ENCODE results near the gene DOCK11. TPM values are rescaled to one million over a fixed set of nuclear protein-coding genes. Genes with fewer than 3 reads are reported as not detected.

Gene DOCK11
- polyA plus RNA-seq, 1 donor from 2014 or later: 37.2 TPM

- no peaks in the 10 kb centered on the region for H4K20me1 ChIP-seq (ENCODE audit: insufficient read depth)
- no peak overlapping the region for H3K4me2 ChIP-seq (ENCODE audit: low read length)
- no peak overlapping the region for H3K27ac ChIP-seq (ENCODE audit: low read length)
- H3K4me3 ChIP-seq (ENCODE audit: low read length): no peak overlapping the region
- H3F3A ChIP-seq (ENCODE audit: insufficient read depth, low read length, poor library complexity, severe bottlenecking): no peaks in the 10 kb centered on the region
- no peaks in the 10 kb centered on the region for H3K27me3 ChIP-seq (ENCODE audit: insufficient read depth, low read depth, low read length)
- H3K79me2 ChIP-seq (replicated peaks; ENCODE audit: insufficient read depth, low read length): no peaks in the 10 kb centered on the region
- H2AFZ ChIP-seq (ENCODE audit: low read depth, low read length): no peak overlapping the region
- H3K9me3 ChIP-seq (ENCODE audit: low read length): no peaks in the 10 kb centered on the region
- no peak for TF ChIP-seq SMC3 (conservative IDR thresholded peaks at IDR 0.05; ENCODE audit: poor library complexity)
- no peak for TF ChIP-seq TAF1 (IDR thresholded peaks at IDR 0.05; ENCODE audit: low read depth)
- H3K9ac ChIP-seq (ENCODE audit: low read length): no peak overlapping the region
- H3K9me2 ChIP-seq (ENCODE audit: insufficient read depth, low read length): no peaks in the 10 kb centered on the region
- H3K36me3 ChIP-seq (ENCODE audit: insufficient read depth, low read length): no peaks in the 10 kb centered on the region
Measured at GRCh38 chrX:118574666-118575065, 79.1 kb downstream of the DOCK11 start.

GRCh38 chrX:118577041-118577440 lies 81.4 kb downstream of the DOCK11 start:
- no peak overlapping the region for H2AFZ ChIP-seq (ENCODE audit: low read depth, low read length)
- H3K9me3 ChIP-seq (ENCODE audit: low read length): no peaks in the 10 kb centered on the region
- no peaks in the 10 kb centered on the region for H3K27me3 ChIP-seq (ENCODE audit: insufficient read depth, low read depth, low read length)
- no peaks in the 10 kb centered on the region for H3K36me3 ChIP-seq (ENCODE audit: insufficient read depth, low read length)
- H3F3A ChIP-seq (ENCODE audit: insufficient read depth, low read length, poor library complexity, severe bottlenecking): no peaks in the 10 kb centered on the region
- no peak overlapping the region for H3K9ac ChIP-seq (ENCODE audit: low read length)
- H3K9me2 ChIP-seq (ENCODE audit: insufficient read depth, low read length): no peaks in the 10 kb centered on the region
- no peak overlapping the region for H3K4me3 ChIP-seq (ENCODE audit: low read length)
- no peak overlapping the region for H3K27ac ChIP-seq (ENCODE audit: low read length)
- no peak overlapping the region for H3K4me2 ChIP-seq (ENCODE audit: low read length)
- H3K79me2 ChIP-seq (replicated peaks; ENCODE audit: insufficient read depth, low read length): no peaks in the 10 kb centered on the region
- no peaks in the 10 kb centered on the region for H4K20me1 ChIP-seq (ENCODE audit: insufficient read depth)
- TF ChIP-seq MXI1 (conservative IDR thresholded peaks at IDR 0.05; ENCODE audit: poor library complexity, severe bottlenecking) (no peak), EZH2 (IDR thresholded peaks at IDR 0.05; ENCODE audit: borderline replicate concordance, insufficient read depth, low read length, poor library complexity, severe bottlenecking) (no peak), TAF1 (IDR thresholded peaks at IDR 0.05; ENCODE audit: low read depth) (no peak), SMC3 (conservative IDR thresholded peaks at IDR 0.05; ENCODE audit: poor library complexity) (no peak)

GRCh38 chrX:118579417-118579816 lies 83.8 kb downstream of the DOCK11 start:
- H3K9me3 ChIP-seq (ENCODE audit: low read length): no peaks in the 10 kb centered on the region

More at GRCh38 chrX:118579417-118579816, 83.8 kb downstream of the DOCK11 start:
- Histone ChIP-seq H3K9me2 (ENCODE audit: insufficient read depth, low read length) (no peaks in the 10 kb centered on the region), H3K4me2 (ENCODE audit: low read length) (no peak overlapping the region), H2AFZ (ENCODE audit: low read depth, low read length) (no peak overlapping the region), H3K9ac (ENCODE audit: low read length) (no peak overlapping the region), H4K20me1 (ENCODE audit: insufficient read depth) (no peaks in the 10 kb centered on the region), H3F3A (ENCODE audit: insufficient read depth, low read length, poor library complexity, severe bottlenecking) (no peaks in the 10 kb centered on the region), H3K27me3 (ENCODE audit: insufficient read depth, low read depth, low read length) (no peaks in the 10 kb centered on the region), H3K27ac (ENCODE audit: low read length) (no peak overlapping the region), H3K36me3 (ENCODE audit: insufficient read depth, low read length) (no peaks in the 10 kb centered on the region), H3K79me2 (replicated peaks; ENCODE audit: insufficient read depth, low read length) (no peaks in the 10 kb centered on the region), H3K4me3 (ENCODE audit: low read length) (no peak overlapping the region)
- TF ChIP-seq EP300 (conservative IDR thresholded peaks at IDR 0.05; ENCODE audit: poor library complexity, severe bottlenecking) (no peak), RAD21 (conservative IDR thresholded peaks at IDR 0.05) (no peak), MXI1 (conservative IDR thresholded peaks at IDR 0.05; ENCODE audit: poor library complexity, severe bottlenecking) (no peak), CTCF (IDR thresholded peaks at IDR 0.05; ENCODE audit: poor library complexity, severe bottlenecking) (no peak), EZH2 (IDR thresholded peaks at IDR 0.05; ENCODE audit: borderline replicate concordance, insufficient read depth, low read length, poor library complexity, severe bottlenecking) (no peak), SMC3 (conservative IDR thresholded peaks at IDR 0.05; ENCODE audit: poor library complexity) (no peak), TAF1 (IDR thresholded peaks at IDR 0.05; ENCODE audit: low read depth) (no peak), REST (IDR thresholded peaks at IDR 0.05; ENCODE audit: borderline replicate concordance) (no peak), POLR2AphosphoS5 (IDR thresholded peaks at IDR 0.05) (no peak)

Measured in neural cell (in vitro differentiated cells).